ENCODE measurements around the gene CCDC141. TPM values are rescaled to one million over a fixed set of nuclear protein-coding genes. Genes with fewer than 3 reads are reported as not detected.

The CCDC141 gene
- total and polyA plus RNA-seq, 2 experiments from 2014 or later, result 11.7 to 13.4 TPM

- H3K9me3 Mint-ChIP-seq, result peaks cover 28% of the 10 kb centered on the region
- no peak overlapping the region for H3K27ac Mint-ChIP-seq
- no peaks in the 10 kb centered on the region for H3K4me1 Mint-ChIP-seq
- TF ChIP-seq EZH2 (IDR thresholded peaks at IDR 0.05; ENCODE audit: low read depth, unreplicated experiment) (no peak), CREB1 (CRISPR knock-in tag; IDR thresholded peaks at IDR 0.05; ENCODE audit: low read depth) (no peak), CTCF (conservative IDR thresholded peaks at IDR 0.05; ENCODE audit: low read depth in 2 of 2) (no peak)
- no peaks in the 10 kb centered on the region for H3K27me3 ChIP-seq (ENCODE audit: insufficient read depth)
- H3K4me3 ChIP-seq, result no peak overlapping the region
- no peaks in the 10 kb centered on the region for H3K79me2 ChIP-seq (replicated peaks; ENCODE audit: insufficient read depth)
- H4K20me1 ChIP-seq (replicated peaks; ENCODE audit: insufficient read depth), result no peaks in the 10 kb centered on the region
- H3K9me2 ChIP-seq (ENCODE audit: insufficient read depth), result peaks cover 6% of the 10 kb centered on the region; the same call in 1 of the 2 replicates
- no peak for DNase-seq (ENCODE audit: low spot score)
- H3K4me1 ChIP-seq (ENCODE audit: insufficient read depth), result no peaks in the 10 kb centered on the region
- no peaks in the 10 kb centered on the region for H3F3A ChIP-seq (replicated peaks; ENCODE audit: low read depth)
- H3K27me3 Mint-ChIP-seq (ENCODE audit: insufficient read depth, low read depth, poor library complexity), result no peaks in the 10 kb centered on the region
- no peak overlapping the region for H2AFZ ChIP-seq
- H3K4me2 ChIP-seq, result no peak overlapping the region
- no peak for ATAC-seq
- peaks cover 22% of the 10 kb centered on the region for H3K36me3 Mint-ChIP-seq (ENCODE audit: low read depth)
- no peaks in the 10 kb centered on the region; the same call in 1 of the 2 replicates for H3K36me3 ChIP-seq (ENCODE audit: insufficient read depth)
- H3K4me3 Mint-ChIP-seq, result no peak overlapping the region
- no peak overlapping the region for H3K27ac ChIP-seq (ENCODE audit: low read depth)
Observed at GRCh38 chr2:179068991-179069643, 19.2 kb upstream of the CCDC141 start.

GRCh38 chr2:179059026-179059700 lies 9.2 kb upstream of the CCDC141 start:
- ATAC-seq, result no peak
- no peak overlapping the region for H3K27ac Mint-ChIP-seq
- TF ChIP-seq STAT1 (IDR thresholded peaks at IDR 0.05; ENCODE audit: unreplicated experiment), result no peak
- TF ChIP-seq EZH2 (IDR thresholded peaks at IDR 0.05; ENCODE audit: low read depth, unreplicated experiment), result no peak
- TF ChIP-seq ZNF114 (CRISPR knock-in tag; IDR thresholded peaks at IDR 0.05), result no peak
- TF ChIP-seq NANOG (IDR thresholded peaks at IDR 0.05; ENCODE audit: borderline replicate concordance), result no peak
- TF ChIP-seq CREB1 (CRISPR knock-in tag; IDR thresholded peaks at IDR 0.05; ENCODE audit: low read depth), result no peak
- no peak for TF ChIP-seq ZNF462 (CRISPR knock-in tag; IDR thresholded peaks at IDR 0.05)
- no peak for TF ChIP-seq ETS1 (IDR thresholded peaks at IDR 0.05)

More at GRCh38 chr2:179059026-179059700, 9.2 kb upstream of the CCDC141 start:
- Histone ChIP-seq H3K9me2 (ENCODE audit: insufficient read depth) (no peaks in the 10 kb centered on the region), H3K4me3 (no peak overlapping the region), H2AFZ (0 out of 2 replicates have a peak overlapping the region, but pooled peaks have one; percentile 1), H3K27me3 (ENCODE audit: insufficient read depth) (no peaks in the 10 kb centered on the region), H3F3A (replicated peaks; ENCODE audit: low read depth) (no peaks in the 10 kb centered on the region), H3K79me2 (replicated peaks; ENCODE audit: insufficient read depth) (no peaks in the 10 kb centered on the region), H3K27ac (ENCODE audit: low read depth) (peak overlapping the region; percentile 21; the same call in 1 of the 2 replicates), H3K4me1 (ENCODE audit: insufficient read depth) (peaks cover 21% of the 10 kb centered on the region), H3K4me2 (0 out of 2 replicates have a peak overlapping the region, but pooled peaks have one; percentile 22), H4K20me1 (replicated peaks; ENCODE audit: insufficient read depth) (no peaks in the 10 kb centered on the region), H3K36me3 (ENCODE audit: insufficient read depth) (no peaks in the 10 kb centered on the region)
- Mint-ChIP-seq H3K36me3 (ENCODE audit: low read depth) (no peaks in the 10 kb centered on the region), H3K4me1 (peaks cover 20% of the 10 kb centered on the region), H3K9me3 (no peaks in the 10 kb centered on the region; the same call in 2 of the 3 replicates), H3K27me3 (ENCODE audit: insufficient read depth, low read depth, poor library complexity) (peaks cover 3% of the 10 kb centered on the region), H3K4me3 (no peak overlapping the region)
- DNase-seq (ENCODE audit: low spot score), result no peak

Data from GM23338 (cell line).